Adipose tissue (tissue), 3 donors: ENCODE data around the gene HTRA2. TPM values are rescaled to one million over a fixed set of nuclear protein-coding genes. Genes with fewer than 3 reads are reported as not detected.
"Not testable (repeated sequence)": the region's sequence is repeated elsewhere in the genome, so short reads cannot be mapped to it uniquely, and the experiment has no call there.

Experiments
- H3K27ac ChIP-seq: one replicate; pipeline ENCODE4 v1.5.1; 2013; ENCODE audit warnings: low read depth, low read length
- WGBS, 3 donors: extraction: QIAGEN DNeasy Blood & Tissue Kit; methylation state at CpG; one replicate each; pipeline ENCODE4 v1.1.7; 2013; 5-methylcytosine and 5-hydroxymethylcytosine counted together
- polyA plus RNA-seq, 3 donors: library from polyadenylated mRNA; stranded (reverse); fragments of 200-250 nt; gene quantifications; one replicate each; pipeline ENCODE4 v1.2.3, GENCODE V29; 2013
- donor health status: healthy with polysubstance abuse.
- donor health status: Bipolar disorder and iron deficiency.
- donor health status: healthy.

Gene HTRA2
- polyA plus RNA-seq: 10 to 100 TPM; 21.0 to 48.9 (median 43.7) TPM

DNA sequence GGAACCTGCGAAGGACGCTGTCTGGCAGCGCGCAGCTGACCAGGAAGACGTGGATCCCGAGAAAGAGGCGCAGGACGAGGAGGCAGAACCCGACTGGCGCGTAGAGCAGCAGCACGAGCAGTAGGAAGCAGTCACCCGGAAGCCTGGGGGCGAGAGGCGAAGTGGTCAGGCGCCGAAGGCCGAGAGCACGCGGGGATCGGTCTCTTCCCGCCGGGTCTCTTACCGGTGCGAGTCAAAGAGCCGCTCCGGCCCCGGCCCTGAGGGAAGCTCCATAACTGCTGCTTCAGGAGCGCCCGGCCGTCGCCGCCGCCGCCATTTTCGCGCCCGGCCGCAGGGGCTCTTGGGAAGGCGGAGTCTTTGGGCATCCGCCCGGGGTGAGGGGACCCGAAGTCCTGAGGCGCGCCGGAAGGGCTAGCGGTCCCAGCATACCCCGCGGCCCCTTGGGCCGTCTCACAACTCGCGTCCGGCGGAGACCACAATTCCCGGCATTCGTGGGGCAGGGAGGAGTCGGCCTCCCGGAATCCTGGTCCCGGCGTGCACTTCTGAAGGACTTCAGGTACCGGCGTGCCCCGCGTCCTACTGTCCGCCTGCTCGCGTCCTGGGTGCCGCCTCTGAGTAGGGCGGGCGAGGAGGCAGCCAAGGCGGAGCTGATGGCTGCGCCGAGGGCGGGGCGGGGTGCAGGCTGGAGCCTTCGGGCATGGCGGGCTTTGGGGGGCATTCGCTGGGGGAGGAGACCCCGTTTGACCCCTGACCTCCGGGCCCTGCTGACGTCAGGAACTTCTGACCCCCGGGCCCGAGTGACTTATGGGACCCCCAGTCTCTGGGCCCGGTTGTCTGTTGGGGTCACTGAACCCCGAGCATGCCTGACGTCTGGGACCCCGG, at the start of gene HTRA2, which contains the start of gene AUP1:
Gene HTRA2 (plus strand): TSS at position 577 of the 882 bp plus-strand sequence. CDS start 74 bp downstream, at position 651.
Gene AUP1 (minus strand): TSS at position 350 of the 882 bp plus-strand sequence. CDS start 77 bp downstream, at position 273.
- WGBS, 3 donors: 0 to 1% (median 0%) methylated on average over 82 to 87 of the region's 87 CpGs
- peak within 1 kb of the TSS; percentile 70 for H3K27ac ChIP-seq

DNA sequence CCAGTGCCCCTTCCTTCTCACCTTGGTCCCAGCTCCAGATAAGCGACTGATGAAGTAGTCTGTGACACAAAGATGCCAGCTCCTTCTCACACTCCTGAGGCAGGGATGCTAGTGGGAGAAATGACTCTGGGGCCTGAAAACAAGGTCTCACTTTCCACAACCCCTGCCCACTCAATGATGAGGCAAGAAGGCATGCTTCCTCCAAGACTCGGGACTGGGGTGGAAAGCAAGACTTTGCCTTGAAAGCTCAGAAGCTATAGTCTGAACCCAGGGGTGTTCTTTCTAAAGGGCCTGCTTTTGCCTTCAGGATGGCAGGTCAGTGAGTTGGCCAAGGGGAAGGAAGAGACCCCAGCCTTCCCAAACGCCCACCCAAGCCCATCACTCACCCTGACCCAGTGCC, 48.3 kb upstream of the HTRA2 start:
- no peak overlapping the region for H3K27ac ChIP-seq
- 43 to 48% (median 46%) methylated on average over 3 of the region's 3 CpGs for WGBS, 3 donors

DNA sequence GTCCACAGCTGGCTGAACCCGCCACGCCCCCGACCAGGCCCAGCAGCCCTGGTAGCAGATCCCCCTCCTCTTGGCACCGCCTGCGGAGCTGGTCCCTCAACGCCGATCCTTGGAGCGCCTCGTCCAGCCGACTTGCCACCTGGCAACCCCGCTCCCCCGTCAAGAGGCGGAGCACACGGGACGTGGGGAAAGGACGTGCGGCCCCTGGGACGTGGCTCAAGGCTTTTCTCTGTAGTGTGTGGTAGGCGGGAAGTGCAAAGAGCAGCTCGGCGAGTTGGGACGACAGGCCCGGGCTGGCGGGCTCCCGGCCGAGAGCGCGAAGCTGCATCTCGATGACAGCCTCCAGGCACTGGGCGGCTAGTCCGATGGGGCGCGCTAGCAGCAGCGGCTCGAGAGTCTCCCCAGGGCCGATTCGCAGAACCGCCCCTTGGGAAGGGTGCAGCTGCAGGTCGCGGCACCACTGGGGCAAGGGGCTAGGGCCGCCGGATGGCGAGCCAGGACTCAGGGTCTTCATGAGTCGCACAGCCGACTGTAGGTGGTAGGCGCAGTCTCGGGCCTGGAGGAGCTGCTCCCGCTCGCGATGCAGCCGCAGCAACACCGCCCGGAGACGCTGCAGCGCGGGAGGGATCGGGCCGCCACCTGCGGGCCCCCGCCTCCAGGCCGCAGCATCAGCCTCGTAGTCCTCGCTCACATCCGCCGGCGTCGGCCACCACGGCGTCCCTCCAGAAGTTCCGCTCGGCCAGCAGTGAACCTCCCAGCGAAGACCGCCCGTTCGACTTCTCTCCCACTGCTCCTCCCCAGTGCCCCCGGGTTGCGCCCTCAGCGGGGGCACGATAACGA, 47.6 kb upstream of the HTRA2 start:
- WGBS, 3 donors: 1 to 2% (median 1%) methylated on average over 73 to 80 of the region's 80 CpGs
- no peak overlapping the region for H3K27ac ChIP-seq

DNA sequence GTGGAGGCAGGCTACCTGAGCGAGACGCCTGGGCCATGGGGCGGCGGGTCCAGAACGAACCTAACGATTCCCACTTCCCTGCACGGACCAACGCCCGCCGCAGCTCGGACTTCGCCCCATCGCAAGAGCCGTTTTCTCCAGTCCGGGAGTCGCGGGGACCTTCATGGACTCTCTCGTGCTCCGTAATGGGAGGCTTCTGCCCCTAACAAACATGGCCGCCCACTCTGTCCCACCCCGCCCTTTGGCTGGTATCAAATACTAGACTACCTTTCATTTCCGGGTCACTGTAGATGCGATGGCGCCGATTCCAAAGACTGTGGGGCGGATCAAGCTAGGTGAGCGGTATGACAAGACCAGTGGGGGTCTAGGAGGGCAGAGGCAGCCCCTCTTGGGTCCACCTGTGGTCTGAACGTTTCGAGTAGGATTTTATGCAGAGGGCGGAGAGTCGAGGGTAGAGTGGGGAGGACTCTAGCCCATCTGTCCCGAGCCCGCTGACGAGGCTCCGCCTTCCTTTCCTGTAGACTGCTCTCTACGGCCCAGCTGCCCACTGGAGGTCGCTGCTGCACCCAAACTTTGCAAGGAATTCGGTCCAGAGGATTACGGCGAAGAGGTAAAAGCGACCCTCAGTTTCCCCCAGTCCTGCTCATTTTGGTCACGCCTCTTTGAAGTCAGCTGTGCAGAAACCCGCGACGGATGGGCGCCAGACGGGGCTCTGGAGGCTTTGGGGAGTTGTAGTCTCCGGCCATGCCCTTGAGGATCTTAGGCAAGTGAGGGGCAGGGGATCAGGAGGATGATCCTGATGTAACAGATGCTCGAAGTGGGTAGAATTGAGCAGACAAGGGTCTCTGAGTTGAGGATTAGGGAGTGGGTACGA, 46.7 kb upstream of the HTRA2 start, which contains the start of the genes CCDC142 and TTC31:
Gene CCDC142 (minus strand): TSS at position 198 of the 874 bp plus-strand sequence. CDS start 161 bp downstream, at position 37.
Gene TTC31 (plus strand): TSS at position 281 of the 874 bp plus-strand sequence. CDS start 15 bp downstream, at position 296.
- H3K27ac ChIP-seq: no peak within 1 kb of the TSS
- WGBS, 3 donors: 1% methylated on average over 48 to 50 of the region's 50 CpGs

DNA sequence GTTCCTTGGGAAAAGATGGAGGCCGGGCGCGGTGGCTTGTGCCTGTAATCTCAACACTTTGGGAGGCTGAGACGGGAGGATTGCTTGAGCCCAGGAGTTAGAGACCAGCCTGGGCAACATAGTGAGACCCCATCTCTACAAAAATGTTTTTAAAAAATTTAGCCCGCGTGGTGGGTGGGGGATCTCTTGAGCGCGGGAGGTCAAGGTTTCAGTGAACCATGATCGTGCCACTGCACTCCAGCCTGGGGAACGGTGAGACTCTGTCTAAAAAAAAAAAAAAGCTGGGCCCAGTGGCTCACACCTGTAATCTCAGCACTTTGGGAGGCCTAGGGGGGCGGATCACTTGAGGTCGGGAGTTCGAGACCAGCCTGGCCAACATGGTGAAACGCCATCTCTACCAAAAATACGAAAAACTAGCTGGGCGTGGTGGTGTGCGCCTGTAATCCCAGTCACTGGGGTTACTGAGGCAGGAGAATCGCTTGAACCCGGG, 46.0 kb upstream of the HTRA2 start:
- 78 to 79% (median 79%) methylated on average over 19 of the region's 19 CpGs for WGBS, 3 donors
- not testable (repeated sequence) for H3K27ac ChIP-seq

DNA sequence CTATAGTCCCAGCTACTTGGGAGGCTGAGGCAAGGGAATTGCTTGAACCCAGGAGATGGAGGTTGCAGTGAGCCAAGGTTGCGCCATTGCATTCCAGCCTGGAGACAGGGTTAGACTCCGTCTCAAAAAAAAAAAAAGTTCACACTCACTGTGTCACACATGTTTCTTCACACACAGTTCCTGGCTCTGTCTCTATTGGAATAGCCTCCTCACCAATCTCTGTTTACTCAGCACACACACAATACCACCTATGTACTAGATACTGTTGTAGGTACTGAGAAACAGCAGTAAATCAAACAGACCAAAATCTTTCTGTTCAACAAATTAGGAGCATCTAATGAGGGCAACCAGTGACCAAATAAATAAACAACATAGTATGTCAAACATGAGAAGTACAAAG, 43.6 kb upstream of the HTRA2 start:
- WGBS, 3 donors: 80 to 95% (median 84%) methylated on average over 2 of the region's 2 CpGs
- no peak overlapping the region for H3K27ac ChIP-seq

DNA sequence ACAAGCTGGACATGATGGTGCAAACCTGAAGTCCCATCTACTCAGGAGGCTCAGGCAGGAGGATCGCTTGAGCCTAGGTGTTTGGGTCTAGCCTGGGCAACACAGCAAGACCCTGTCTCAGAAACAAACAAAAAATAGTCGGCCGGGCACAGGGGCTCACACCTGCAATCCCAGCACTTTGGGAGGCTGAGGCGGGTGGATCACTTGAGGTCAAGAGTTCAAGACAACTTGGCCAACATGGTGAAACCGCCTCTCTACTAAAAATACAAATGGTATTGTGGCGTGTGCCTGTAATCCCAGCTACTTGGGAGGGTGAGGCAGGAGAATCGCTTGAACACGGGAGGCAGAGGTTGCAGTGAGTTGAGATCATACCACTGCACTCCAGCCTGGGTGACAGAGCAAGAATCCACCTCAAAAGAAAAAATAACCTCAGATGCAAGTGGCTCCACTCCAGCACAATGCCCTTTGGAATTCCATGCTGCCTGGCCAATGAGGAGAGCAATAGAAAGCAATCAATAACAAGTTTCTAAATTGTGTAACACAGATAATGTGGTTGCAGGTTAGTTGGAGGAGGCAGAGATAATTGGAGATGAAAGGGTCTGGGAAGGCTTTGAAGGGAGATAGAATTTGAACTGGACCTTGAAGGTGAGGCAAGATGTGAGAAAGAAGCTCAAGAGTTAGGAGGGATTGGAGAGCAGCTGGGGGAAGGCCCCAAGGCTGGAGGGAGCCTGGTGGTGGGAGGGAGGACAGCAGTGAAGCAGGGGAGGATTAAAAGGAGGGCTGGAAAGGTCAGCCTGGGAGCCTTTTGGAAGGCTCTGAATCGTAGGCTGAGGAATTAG, 40.9 kb upstream of the HTRA2 start:
- H3K27ac ChIP-seq: no peak overlapping the region
- WGBS, 3 donors: 86 to 94% (median 90%) methylated on average over 9 of the region's 9 CpGs

DNA sequence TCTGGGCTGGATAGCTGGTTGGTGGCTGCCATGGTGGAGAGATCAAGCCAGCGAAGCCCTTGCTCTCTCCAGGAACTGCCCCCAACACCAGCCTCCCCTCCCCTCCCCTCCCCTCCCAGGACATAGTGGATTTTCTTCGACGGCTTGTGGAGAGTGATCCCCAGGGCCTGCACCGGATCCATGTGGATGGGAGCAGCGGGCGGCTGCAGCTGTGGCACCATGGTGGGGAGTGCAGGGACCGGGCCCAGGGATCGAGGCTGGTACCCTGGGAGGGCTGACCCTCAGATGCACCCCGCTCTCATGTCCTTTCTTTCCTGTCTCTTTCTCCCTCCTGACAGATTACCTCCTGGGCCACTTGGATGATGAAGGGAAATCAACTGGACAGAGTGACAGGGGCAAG, 39.8 kb upstream of the HTRA2 start:
- 88 to 92% (median 91%) methylated on average over 9 of the region's 9 CpGs for WGBS, 3 donors

DNA sequence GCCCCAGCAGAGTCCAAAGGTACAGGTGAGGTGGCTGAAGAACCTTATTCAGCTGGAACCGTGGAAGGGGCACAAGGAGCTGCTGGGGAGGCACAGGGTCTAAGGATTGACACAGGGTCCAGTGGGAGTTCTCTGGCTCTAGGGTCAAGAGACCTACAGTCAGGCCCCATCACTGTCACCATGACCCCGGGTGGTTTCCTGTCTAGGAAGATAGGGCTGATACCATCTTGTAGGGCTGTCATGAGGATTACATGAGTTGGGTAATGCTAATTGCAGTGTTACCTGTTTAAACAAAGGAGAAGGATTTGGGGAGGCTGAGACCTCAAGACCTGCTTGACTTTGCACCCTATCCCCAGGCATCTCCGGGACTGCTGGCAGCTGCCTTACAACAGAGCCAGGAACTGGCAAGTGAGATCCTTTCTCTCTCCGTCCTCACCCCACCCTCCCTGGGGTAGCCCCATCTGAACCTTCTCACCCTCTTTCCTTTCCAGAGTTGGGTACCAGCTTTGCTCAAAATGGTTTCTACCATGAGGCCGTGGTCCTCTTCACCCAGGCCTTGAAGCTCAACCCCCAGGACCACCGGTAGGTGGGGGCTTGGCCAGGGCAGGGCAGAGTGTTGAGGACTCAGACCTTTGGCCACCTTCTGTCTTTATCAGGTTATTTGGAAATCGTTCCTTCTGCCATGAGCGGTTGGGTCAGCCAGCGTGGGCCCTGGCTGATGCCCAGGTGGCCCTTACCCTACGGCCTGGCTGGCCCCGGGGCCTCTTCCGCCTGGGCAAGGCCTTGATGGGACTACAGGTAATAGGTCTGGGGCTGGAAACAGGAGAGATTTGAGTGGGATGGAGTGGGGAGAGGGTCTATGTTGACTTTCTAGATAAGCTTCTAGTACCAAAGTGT, 37.8 kb upstream of the HTRA2 start:
- WGBS, 3 donors: 88 to 95% (median 95%) methylated on average over 12 of the region's 12 CpGs
- no peak overlapping the region for H3K27ac ChIP-seq

More for the DNA sequence above, 39.8 kb upstream of the HTRA2 start:
- no peak overlapping the region for H3K27ac ChIP-seq

DNA sequence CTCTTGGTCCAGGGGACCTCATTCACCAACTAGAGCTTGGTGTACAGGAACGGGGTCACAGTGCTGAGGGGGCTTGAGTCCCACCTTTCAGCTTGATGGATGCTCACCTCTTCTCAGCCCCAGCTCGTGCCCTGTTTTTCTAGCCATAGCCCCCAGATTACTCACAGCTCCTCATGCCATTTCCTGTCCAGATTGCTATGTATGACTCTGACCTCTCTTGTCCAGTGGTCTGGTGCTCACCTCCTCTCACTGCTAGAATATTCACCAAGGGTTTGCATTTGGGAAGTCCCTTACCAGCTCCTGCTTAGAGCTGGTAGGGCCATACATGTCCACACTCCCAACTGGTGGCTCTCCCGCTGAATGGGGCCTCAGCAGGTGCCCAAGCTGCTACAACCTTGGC, 36.2 kb upstream of the HTRA2 start:
- no peak overlapping the region for H3K27ac ChIP-seq
- 86 to 100% (median 96%) methylated on average over 3 of the region's 3 CpGs for WGBS, 3 donors

DNA sequence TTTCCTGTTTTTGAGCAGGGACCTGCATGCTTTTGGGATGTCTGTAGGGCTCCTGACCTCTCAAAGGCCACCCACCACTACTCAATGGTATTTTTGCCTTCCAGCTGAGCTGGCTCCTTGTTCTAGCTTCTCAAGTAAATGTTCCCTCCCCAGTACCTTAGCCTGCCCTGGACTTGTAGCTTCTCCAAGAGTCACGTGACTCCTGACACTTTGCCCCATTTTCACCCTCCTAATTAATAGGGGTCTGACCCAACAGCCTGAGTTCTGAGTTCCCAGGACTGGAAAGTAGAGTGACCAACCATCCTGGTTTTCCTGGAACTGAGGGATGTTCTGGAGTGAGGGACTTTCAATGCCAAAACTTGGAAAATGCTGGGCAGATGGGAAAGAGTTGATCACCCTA, 34.3 kb upstream of the HTRA2 start:
- 79 to 93% (median 83%) methylated on average over 1 of the region's 1 CpG for WGBS, 3 donors
- no peak overlapping the region for H3K27ac ChIP-seq

DNA sequence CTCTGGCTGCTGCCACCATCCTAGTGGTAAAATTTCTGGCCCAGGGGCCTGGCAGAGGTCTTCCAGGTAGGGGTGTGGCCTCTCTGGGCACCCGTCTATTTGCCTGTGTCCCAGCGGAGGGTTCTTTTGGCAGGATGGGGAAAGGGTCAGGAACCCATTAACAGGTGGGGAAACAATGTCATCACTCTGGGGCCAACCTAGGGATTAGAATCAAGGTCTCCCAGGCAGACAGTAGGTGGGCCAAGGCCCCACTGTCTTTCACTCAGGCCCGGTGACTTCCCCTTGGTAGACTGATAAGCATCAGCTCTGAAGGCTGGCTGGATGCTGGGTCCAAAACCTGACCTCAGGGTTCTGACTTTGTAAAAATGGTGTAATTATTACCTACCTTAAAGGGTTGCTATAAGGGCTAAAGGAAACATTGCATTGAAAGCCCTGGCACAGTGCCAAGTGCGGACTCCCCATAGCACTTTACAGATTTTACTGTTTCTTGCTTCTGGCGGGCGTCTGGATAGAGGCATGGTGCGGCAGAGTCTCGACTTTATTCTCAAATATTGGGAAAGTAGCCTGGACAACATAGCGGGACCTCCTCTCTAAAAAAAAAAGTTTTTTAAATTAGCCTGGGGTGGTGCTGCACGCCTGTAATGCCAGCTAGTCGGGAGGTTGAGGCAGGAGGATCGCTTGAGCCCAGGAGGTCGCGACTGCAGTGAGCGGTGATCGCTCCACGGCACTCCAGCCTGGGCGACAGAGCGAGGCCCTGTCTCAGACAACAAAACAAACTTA, 32.5 kb upstream of the HTRA2 start:
- WGBS, 3 donors: 54 to 58% (median 56%) methylated on average over 19 of the region's 19 CpGs
- no peak overlapping the region for H3K27ac ChIP-seq

DNA sequence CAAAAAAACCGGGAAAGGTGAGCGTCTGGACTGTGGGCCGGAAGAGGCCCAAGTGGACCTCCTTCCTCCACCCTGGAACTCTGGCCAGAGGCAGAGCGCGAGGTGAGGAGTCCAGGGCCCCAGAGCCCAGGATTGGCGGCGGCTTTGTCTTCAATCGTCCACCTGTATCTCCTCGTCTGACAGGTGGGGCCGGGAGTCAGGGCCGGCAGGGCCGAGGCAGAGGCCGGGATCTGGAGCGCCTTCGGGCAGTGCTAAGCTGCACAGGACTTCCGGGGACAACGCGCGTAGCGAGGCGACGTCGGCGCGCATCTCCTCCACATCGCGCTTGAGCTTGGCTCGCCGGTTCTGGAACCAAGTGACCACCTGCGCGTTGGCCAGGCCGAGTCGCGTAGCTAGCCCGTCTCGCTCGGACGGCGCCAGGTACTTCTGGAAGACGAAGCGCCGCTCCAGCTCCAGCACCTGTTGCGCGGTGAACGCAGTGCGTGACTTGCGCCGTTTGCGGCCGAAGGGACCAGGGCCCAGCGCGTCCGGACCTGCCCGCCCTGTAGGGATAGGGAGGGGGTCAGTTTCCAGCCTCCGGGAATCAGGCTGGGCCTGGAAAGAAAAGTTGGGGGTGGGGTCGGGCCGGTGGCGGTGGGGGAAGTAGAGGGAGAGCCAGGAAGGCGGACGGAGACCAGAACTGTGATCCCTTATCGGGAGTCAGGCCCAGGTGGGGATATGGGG, 31.8 kb upstream of the HTRA2 start:
- WGBS, 3 donors: 4 to 5% (median 4%) methylated on average over 61 of the region's 61 CpGs
- no peak overlapping the region for H3K27ac ChIP-seq

DNA sequence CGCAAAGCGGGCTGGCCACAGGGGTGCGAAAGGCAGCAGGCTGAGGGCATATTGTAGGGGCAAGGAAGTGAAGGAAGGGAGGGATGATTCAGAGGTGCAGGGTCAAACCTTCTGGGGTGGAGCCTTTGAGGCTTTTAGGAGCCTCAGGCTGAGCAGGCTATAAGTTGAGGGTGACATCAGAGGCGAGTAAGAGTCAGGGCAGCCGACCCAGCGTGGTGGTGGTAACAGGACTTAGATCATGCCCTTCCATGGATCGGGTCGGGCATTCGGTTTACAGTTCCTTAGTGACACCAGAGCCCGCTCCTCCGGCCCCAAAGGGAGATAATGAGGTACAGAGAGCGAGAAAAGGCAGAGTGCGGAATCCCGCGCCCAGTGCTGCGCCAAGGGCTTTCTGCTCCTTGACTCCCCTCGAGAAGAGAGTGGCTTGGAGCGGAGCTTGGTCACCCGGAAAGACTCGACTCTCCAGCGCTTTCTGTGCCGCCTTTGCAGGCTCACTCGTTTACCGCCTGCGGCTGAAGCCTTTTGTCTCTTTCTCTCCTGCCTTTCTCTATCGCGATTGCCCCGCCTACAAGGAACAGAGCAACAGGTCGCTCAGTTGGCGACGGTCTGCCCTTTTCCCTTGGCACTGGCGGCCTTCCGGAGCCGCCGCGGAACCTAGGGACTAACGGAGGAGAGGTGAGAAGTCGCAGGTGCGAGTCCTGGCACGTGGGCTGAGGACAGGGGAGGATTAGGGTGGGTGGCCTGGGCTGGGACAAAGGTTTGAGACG, 31.1 kb upstream of the HTRA2 start:
- H3K27ac ChIP-seq: no peak overlapping the region
- 1 to 3% (median 3%) methylated on average over 40 to 41 of the region's 41 CpGs for WGBS, 3 donors
